HUDEP-2 (cell line): Measurements from ENCODE around the gene EML1.
"Not testable (repeated sequence)": the region's sequence is repeated elsewhere in the genome, so short reads cannot be mapped to it uniquely, and the experiment has no call there.

Source experiments
- DNase-seq, 76 experiments: peaks; one replicate each; lab custom pipeline; 2025; ENCODE audit not compliant: unreplicated experiment in 76 of 76; lab: John Stamatoyannopoulos, UW

The EML1 gene

GRCh38 chr14:99755629-99756603 lies 37.3 kb upstream of the EML1 start:
- DNase-seq = peak in 2 of 76 experiments; percentile 2 to 14

- DNase-seq = no peak
Observed at GRCh38 chr14:99756796-99757195, 36.4 kb upstream of the EML1 start.

GRCh38 chr14:99757331-99758070 lies 35.7 kb upstream of the EML1 start:
- no peak for DNase-seq

GRCh38 chr14:99758121-99758821 lies 34.9 kb upstream of the EML1 start:
- DNase-seq = no peak

GRCh38 chr14:99758872-99759545 lies 34.2 kb upstream of the EML1 start:
- DNase-seq = no peak

- DNase-seq = no peak
Observed at GRCh38 chr14:99759546-99759925, 33.7 kb upstream of the EML1 start.

- no peak for DNase-seq
Observed at GRCh38 chr14:99760817-99761216, 32.4 kb upstream of the EML1 start.

- DNase-seq = not testable (repeated sequence)
Observed at GRCh38 chr14:99762911-99763310, 30.3 kb upstream of the EML1 start.

GRCh38 chr14:99763527-99764221 lies 29.5 kb upstream of the EML1 start:
- no peak for DNase-seq

- DNase-seq = no peak
Observed at GRCh38 chr14:99764222-99764706, 28.9 kb upstream of the EML1 start.

- no peak for DNase-seq
Observed at GRCh38 chr14:99768381-99768780, 24.8 kb upstream of the EML1 start.

- no peak for DNase-seq
Observed at GRCh38 chr14:99769123-99769522, 24.1 kb upstream of the EML1 start.

GRCh38 chr14:99769799-99770198 lies 23.4 kb upstream of the EML1 start:
- no peak for DNase-seq

GRCh38 chr14:99772371-99773283 lies 20.6 kb upstream of the EML1 start:
- no peak for DNase-seq

GRCh38 chr14:99773521-99774497 lies 19.4 kb upstream of the EML1 start:
- DNase-seq = no peak

GRCh38 chr14:99774556-99775307 lies 18.5 kb upstream of the EML1 start:
- DNase-seq = no peak

GRCh38 chr14:99775351-99775750 lies 17.9 kb upstream of the EML1 start:
- no peak for DNase-seq
